Astrocyte (in vitro differentiated cells and primary cell): ENCODE data around the gene SLC39A1. TPM values are rescaled to one million over a fixed set of nuclear protein-coding genes. Genes with fewer than 3 reads are reported as not detected.
A peak's percentile ranks its signal among the peaks of the same experiment; 100 is the strongest.

Experiments used
- DNase-seq: peaks from one replicate; pipeline ENCODE4 v3.0.0-alpha.2; 2010; ENCODE audit warnings: low read depth
- FAIRE-seq: peaks from 2 replicates; lab custom pipeline; 2011; peaks lifted over from hg19 to GRCh38; lab: Jason Lieb, UNC
- H2AFZ ChIP-seq: 2 replicates; pipeline ENCODE4 v1.6.0; 2012; ENCODE audit warnings: low read depth, low read length, inconsistent platforms
- H3K27ac ChIP-seq: 2 replicates; pipeline ENCODE4 v1.5.1; 2011; ENCODE audit warnings: low read depth, low read length, inconsistent platforms
- H3K27me3 ChIP-seq: 2 replicates; pipeline ENCODE4 v1.6.0; 2011; ENCODE audit warnings: low read length, inconsistent platforms; ENCODE audit not compliant: insufficient read depth
- H3K36me3 ChIP-seq: 2 replicates; pipeline ENCODE4 v1.5.1; 2011; ENCODE audit warnings: low read length, inconsistent platforms; ENCODE audit not compliant: insufficient read depth
- H3K4me1 ChIP-seq: 2 replicates; pipeline ENCODE4 v1.5.1; 2011; ENCODE audit warnings: low read length, inconsistent platforms; ENCODE audit not compliant: insufficient read depth
- H3K4me2 ChIP-seq: 2 replicates; pipeline ENCODE4 v1.6.0; 2012; ENCODE audit warnings: low read length, inconsistent platforms
- H3K4me3 ChIP-seq: 2 replicates; pipeline ENCODE4 v1.5.1; 2011; ENCODE audit warnings: low read depth, mild to moderate bottlenecking, low read length, inconsistent platforms; ENCODE audit not compliant: insufficient read depth
- H3K79me2 ChIP-seq: 2 replicates; pipeline ENCODE4 v1.6.0; 2012; ENCODE audit warnings: mild to moderate bottlenecking, low read length, inconsistent platforms; ENCODE audit not compliant: insufficient read depth
- H3K9ac ChIP-seq: 2 replicates; pipeline ENCODE4 v1.6.0; 2012; ENCODE audit warnings: mild to moderate bottlenecking, low read length, inconsistent platforms
- H3K9me3 ChIP-seq: 2 replicates; pipeline ENCODE4 v1.5.1; 2012; ENCODE audit warnings: low read depth, mild to moderate bottlenecking, low read length, inconsistent platforms; ENCODE audit not compliant: insufficient read depth
- H4K20me1 ChIP-seq: 2 replicates; pipeline ENCODE4 v1.6.0; 2012; ENCODE audit warnings: low read length, inconsistent platforms; ENCODE audit not compliant: insufficient read depth
- H3K27ac Mint-ChIP-seq: one replicate; pipeline ENCODE4 v1.8.0; 2021; ENCODE audit warnings: mild to moderate bottlenecking, mixed read lengths; ENCODE audit not compliant: unreplicated experiment
- H3K27me3 Mint-ChIP-seq: one replicate; pipeline ENCODE4 v1.8.0; 2021; ENCODE audit warnings: low read depth, mixed read lengths; ENCODE audit not compliant: unreplicated experiment
- H3K36me3 Mint-ChIP-seq: one replicate; pipeline ENCODE4 v1.8.0; 2021; ENCODE audit warnings: low read depth, mixed read lengths; ENCODE audit not compliant: unreplicated experiment
- H3K4me1 Mint-ChIP-seq: one replicate; pipeline ENCODE4 v1.8.0; 2021; ENCODE audit warnings: low read depth, mixed read lengths; ENCODE audit not compliant: unreplicated experiment
- H3K4me3 Mint-ChIP-seq: one replicate; pipeline ENCODE4 v1.8.0; 2021; ENCODE audit warnings: mild to moderate bottlenecking, moderate library complexity, mixed read lengths; ENCODE audit not compliant: unreplicated experiment
- H3K9me3 Mint-ChIP-seq: one replicate; pipeline ENCODE4 v1.8.0; 2021; ENCODE audit warnings: mild to moderate bottlenecking, mixed read lengths; ENCODE audit not compliant: unreplicated experiment
- CTCF ChIP-seq: IDR thresholded peaks from 2 replicates; pipeline ENCODE4 v1.5.1; 2011; ENCODE audit warnings: low read depth, mild to moderate bottlenecking, inconsistent platforms, low read length, moderate library complexity; ENCODE audit not compliant: insufficient read depth
- EZH2 ChIP-seq: IDR thresholded peaks from 2 replicates; pipeline ENCODE4 v1.6.1; 2012; ENCODE audit warnings: mild to moderate bottlenecking, low read length, inconsistent platforms; ENCODE audit not compliant: insufficient read depth
- total RNA-seq: library from RNA; stranded (reverse); gene quantifications from 2 replicates; pipeline ENCODE4 v1.2.1, GENCODE V29; 2021

SLC39A1 gene
- total RNA-seq, 1 donor from 2014 or later = 91.7 TPM

- Histone ChIP-seq H3K9me3 (no peaks in the 10 kb centered on the region), H3K27ac (no peak overlapping the region), H3K4me1 (peaks cover 8% of the 10 kb centered on the region), H3K4me2 (peak overlapping the region; percentile 95), H3K4me3 (peak overlapping the region; percentile 90), H3K9ac (peak overlapping the region; percentile 92), H3K27me3 (no peaks in the 10 kb centered on the region), H2AFZ (peak overlapping the region; percentile 88), H3K79me2 (peaks cover 24% of the 10 kb centered on the region), H3K36me3 (peaks cover 25% of the 10 kb centered on the region), H4K20me1 (peaks cover 12% of the 10 kb centered on the region)
- Mint-ChIP-seq H3K36me3 (peaks cover 19% of the 10 kb centered on the region), H3K4me1 (peaks cover 6% of the 10 kb centered on the region), H3K27ac (no peak overlapping the region), H3K4me3 (peak overlapping the region; percentile 97), H3K27me3 (no peaks in the 10 kb centered on the region), H3K9me3 (no peaks in the 10 kb centered on the region)
- no peak for FAIRE-seq
- TF ChIP-seq EZH2 (no peak), CTCF (no peak)
- DNase-seq = no peak
Observed at GRCh38 chr1:153978274-153978909, 15.1 kb upstream of the SLC39A1 start.

- peak within 1 kb of the TSS; percentile 92 for H3K9ac ChIP-seq
- peaks cover 21% of the 10 kb centered on the region for H3K36me3 ChIP-seq
- H3K4me3 ChIP-seq = peak within 1 kb of the TSS; percentile 90
- H4K20me1 ChIP-seq = peaks cover 12% of the 10 kb centered on the region
- no peaks in the 10 kb centered on the region for H3K9me3 ChIP-seq
- DNase-seq (peak; percentile 62), FAIRE-seq (no peak)
- H3K79me2 ChIP-seq = peaks cover 21% of the 10 kb centered on the region
- H3K27me3 ChIP-seq = no peaks in the 10 kb centered on the region
- H3K4me1 ChIP-seq = peaks cover 8% of the 10 kb centered on the region
- no peaks in the 10 kb centered on the region for H3K27me3 Mint-ChIP-seq
- H3K36me3 Mint-ChIP-seq = peaks cover 13% of the 10 kb centered on the region
- peak within 1 kb of the TSS; percentile 95 for H3K27ac Mint-ChIP-seq
- H3K4me1 Mint-ChIP-seq = peaks cover 6% of the 10 kb centered on the region
- peak within 1 kb of the TSS; percentile 97 for H3K4me3 Mint-ChIP-seq
- peak within 1 kb of the TSS; percentile 57 for H3K27ac ChIP-seq
- peak within 1 kb of the TSS; percentile 95 for H3K4me2 ChIP-seq
- H2AFZ ChIP-seq = peak within 1 kb of the TSS; percentile 88
- peak; percentile 32 for TF ChIP-seq EZH2
- TF ChIP-seq CTCF = no peak
- H3K9me3 Mint-ChIP-seq = no peaks in the 10 kb centered on the region
Observed at GRCh38 chr1:153977250-153978240, 14.2 kb upstream of the SLC39A1 start, which contains the start of gene JTB. Gene JTB (minus strand): TSS chr1:153977674. CDS start chr1:153977252, 422 bp downstream.
